ENCODE measurements around the gene APCDD1L. TPM values are rescaled to one million over a fixed set of nuclear protein-coding genes. Genes with fewer than 3 reads are reported as not detected.
"Not testable (repeated sequence)": the region's sequence is repeated elsewhere in the genome, so short reads cannot be mapped to it uniquely, and the experiment has no call there.

The APCDD1L gene
- total RNA-seq, 6 donors from 2014 or later = 0.13 TPM; not detected in 5

- Histone ChIP-seq H3K27ac (no peak overlapping the region), H3K9me3 (no peaks in the 10 kb centered on the region), H3K27me3 (no peaks in the 10 kb centered on the region), H3K36me3 (no peaks in the 10 kb centered on the region), H3K4me1 (peaks cover 0 to 2% (median under 1%) of the 10 kb centered on the region in 4 donors), H3K4me3 (no peak overlapping the region)
- WGBS, 2 donors = 90 to 93% methylated on average over 4 of the region's 4 CpGs
- DNase-seq (no peak), ATAC-seq (ENCODE audit: low FRiP score in 2 of 2) (no peak)
- no peak for TF ChIP-seq POLR2AphosphoS5 (IDR thresholded peaks at IDR 0.05)
- no peak for TF ChIP-seq EP300 (IDR thresholded peaks at IDR 0.05)
- no peak for TF ChIP-seq POLR2A (IDR thresholded peaks at IDR 0.05)
- no peak for TF ChIP-seq CTCF (IDR thresholded peaks at IDR 0.05)
Measured at GRCh38 chr20:58544891-58545290, 29.7 kb upstream of the APCDD1L start.

- no peaks in the 10 kb centered on the region for H3K36me3 ChIP-seq
- DNase-seq (no peak), ATAC-seq (ENCODE audit: low FRiP score in 2 of 2) (no peak)
- WGBS, 2 donors = 90 to 96% methylated on average over 7 to 10 of the region's 10 CpGs
- H3K4me1 ChIP-seq = no peaks in the 10 kb centered on the region
- H3K27ac ChIP-seq = no peak overlapping the region
- H3K9me3 ChIP-seq = no peaks in the 10 kb centered on the region
- TF ChIP-seq POLR2AphosphoS5 (IDR thresholded peaks at IDR 0.05) (no peak), POLR2A (IDR thresholded peaks at IDR 0.05) (no peak), EP300 (IDR thresholded peaks at IDR 0.05) (no peak)
- no peaks in the 10 kb centered on the region for H3K27me3 ChIP-seq
- H3K4me3 ChIP-seq = no peak overlapping the region
Measured at GRCh38 chr20:58544286-58544685, 29.1 kb upstream of the APCDD1L start.

DNA sequence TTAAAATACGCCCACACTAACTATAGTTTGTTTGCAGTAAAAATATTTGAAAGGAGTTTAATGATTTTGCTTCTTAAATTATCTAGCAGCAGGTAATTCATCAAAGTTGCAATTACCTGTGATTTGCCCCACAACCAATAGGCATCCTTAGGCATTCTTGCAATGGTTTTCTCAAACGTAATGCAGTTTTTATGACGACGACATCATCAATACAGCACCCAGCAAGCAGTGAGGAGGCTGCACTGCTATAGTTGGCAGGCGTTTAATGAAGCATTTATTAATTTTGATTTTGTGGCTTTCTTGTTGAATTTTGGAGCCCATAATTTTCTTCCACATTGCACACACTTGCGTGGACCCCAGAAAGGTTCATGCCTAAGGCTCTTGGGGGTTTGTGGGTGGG, 28.1 kb upstream of the APCDD1L start:
- WGBS, 2 donors = 89 to 96% methylated on average over 6 of the region's 6 CpGs
- no peaks in the 10 kb centered on the region for H3K4me1 ChIP-seq
- H3K27ac ChIP-seq = no peak overlapping the region
- peaks cover 0 to 6% (median 3%) of the 10 kb centered on the region in 4 donors for H3K9me3 ChIP-seq
- H3K27me3 ChIP-seq = no peaks in the 10 kb centered on the region
- ATAC-seq (ENCODE audit: low FRiP score in 2 of 2) (no peak), DNase-seq (no peak)
- TF ChIP-seq POLR2A (IDR thresholded peaks at IDR 0.05) = no peak
- H3K4me3 ChIP-seq = no peak overlapping the region
- H3K36me3 ChIP-seq = no peaks in the 10 kb centered on the region

DNA sequence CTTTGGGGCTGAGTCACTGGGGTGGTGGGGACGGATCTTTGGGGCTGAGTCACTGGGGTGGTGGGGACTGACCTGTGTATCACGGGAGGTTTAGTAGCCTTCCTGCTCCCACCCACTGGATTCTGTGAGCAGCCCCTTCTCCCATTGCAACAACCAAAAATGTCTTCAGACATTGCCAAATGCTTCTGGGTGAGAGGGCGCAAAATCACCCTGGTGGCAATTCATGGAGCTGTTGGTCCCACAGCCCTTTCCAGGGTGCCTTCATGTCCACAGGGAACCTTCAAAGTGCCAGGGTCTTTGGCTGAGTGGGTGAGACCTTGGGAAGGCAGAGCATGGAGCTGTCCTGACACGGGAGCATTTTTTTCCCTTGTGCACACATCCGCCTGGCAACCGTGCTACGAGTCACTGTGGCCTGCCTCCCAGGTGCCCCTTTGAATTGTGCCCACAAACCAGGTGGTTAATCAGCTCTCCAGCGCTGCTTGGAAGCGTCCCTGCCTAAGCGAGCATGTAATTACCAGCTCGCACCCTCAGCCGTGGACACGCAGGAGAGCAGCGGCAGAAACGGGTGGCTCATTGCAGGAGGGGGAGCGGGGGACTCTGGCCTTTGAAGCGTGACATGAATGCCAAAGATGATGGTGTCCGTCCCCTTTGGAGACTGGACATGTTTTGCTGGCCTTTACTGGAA, 27.4 kb upstream of the APCDD1L start:
- 81 to 88% methylated on average over 8 to 17 of the region's 18 CpGs for WGBS, 2 donors
- peak in 1 of 2 donors; percentile 33 for DNase-seq
- Histone ChIP-seq H3K27me3 (no peaks in the 10 kb centered on the region), H3K36me3 (no peaks in the 10 kb centered on the region), H3K4me1 (no peaks in the 10 kb centered on the region), H3K27ac (no peak overlapping the region), H3K4me3 (no peak overlapping the region), H3K9me3 (peaks cover 0 to 13% (median 5%) of the 10 kb centered on the region in 4 donors)
- no peak for ATAC-seq (ENCODE audit: low FRiP score in 2 of 2)
- TF ChIP-seq CTCF (IDR thresholded peaks at IDR 0.05) = no peak
- no peak for TF ChIP-seq POLR2AphosphoS5 (IDR thresholded peaks at IDR 0.05)
- no peak for TF ChIP-seq EP300 (IDR thresholded peaks at IDR 0.05)
- no peak for TF ChIP-seq POLR2A (IDR thresholded peaks at IDR 0.05)

GRCh38 chr20:58542034-58542410, 26.8 kb upstream of the APCDD1L start:
- not testable (repeated sequence) for ATAC-seq (ENCODE audit: low FRiP score in 2 of 2); DNase-seq; H3K4me1 ChIP-seq; H3K27me3 ChIP-seq; H3K27ac ChIP-seq; H3K4me3 ChIP-seq; H3K36me3 ChIP-seq
- WGBS, 2 donors = 73 to 79% methylated on average over 2 to 3 of the region's 6 CpGs
- peaks cover 0 to 13% (median 5%) of the 10 kb centered on the region in 4 donors for H3K9me3 ChIP-seq

- H3K9me3 ChIP-seq = peaks cover 0 to 13% (median 5%) of the 10 kb centered on the region in 4 donors
- DNase-seq (no peak), ATAC-seq (ENCODE audit: low FRiP score in 2 of 2) (no peak)
- no peaks in the 10 kb centered on the region for H3K36me3 ChIP-seq
- no peaks in the 10 kb centered on the region for H3K27me3 ChIP-seq
- H3K4me1 ChIP-seq = no peaks in the 10 kb centered on the region
- 81 to 84% methylated on average over 2 of the region's 2 CpGs for WGBS, 2 donors
- no peak overlapping the region for H3K4me3 ChIP-seq
- TF ChIP-seq POLR2A (IDR thresholded peaks at IDR 0.05) = no peak
- no peak for TF ChIP-seq EP300 (IDR thresholded peaks at IDR 0.05)
- TF ChIP-seq POLR2AphosphoS5 (IDR thresholded peaks at IDR 0.05) = no peak
- no peak for TF ChIP-seq CTCF (IDR thresholded peaks at IDR 0.05)
- H3K27ac ChIP-seq = no peak overlapping the region
Measured at GRCh38 chr20:58538752-58539151, 23.6 kb upstream of the APCDD1L start.

Data from upper lobe of left lung (tissue), 6 donors.